GM12801 (cell line): Measurements from ENCODE around the gene PTPRZ1.

ENCODE experiments used
- TF ChIP-seq, protein P1 (sequence below): IDR thresholded peaks from one replicate; pipeline ENCODE4 v1.5.1; 2011; ENCODE audit warnings: control low read depth; ENCODE audit not compliant: insufficient read length; ENCODE audit errors: extremely low read depth

Gene PTPRZ1

GRCh38 chr7:122068046-122068445 is 195.1 kb downstream of the PTPRZ1 start:
- TF ChIP-seq, protein P1, sequence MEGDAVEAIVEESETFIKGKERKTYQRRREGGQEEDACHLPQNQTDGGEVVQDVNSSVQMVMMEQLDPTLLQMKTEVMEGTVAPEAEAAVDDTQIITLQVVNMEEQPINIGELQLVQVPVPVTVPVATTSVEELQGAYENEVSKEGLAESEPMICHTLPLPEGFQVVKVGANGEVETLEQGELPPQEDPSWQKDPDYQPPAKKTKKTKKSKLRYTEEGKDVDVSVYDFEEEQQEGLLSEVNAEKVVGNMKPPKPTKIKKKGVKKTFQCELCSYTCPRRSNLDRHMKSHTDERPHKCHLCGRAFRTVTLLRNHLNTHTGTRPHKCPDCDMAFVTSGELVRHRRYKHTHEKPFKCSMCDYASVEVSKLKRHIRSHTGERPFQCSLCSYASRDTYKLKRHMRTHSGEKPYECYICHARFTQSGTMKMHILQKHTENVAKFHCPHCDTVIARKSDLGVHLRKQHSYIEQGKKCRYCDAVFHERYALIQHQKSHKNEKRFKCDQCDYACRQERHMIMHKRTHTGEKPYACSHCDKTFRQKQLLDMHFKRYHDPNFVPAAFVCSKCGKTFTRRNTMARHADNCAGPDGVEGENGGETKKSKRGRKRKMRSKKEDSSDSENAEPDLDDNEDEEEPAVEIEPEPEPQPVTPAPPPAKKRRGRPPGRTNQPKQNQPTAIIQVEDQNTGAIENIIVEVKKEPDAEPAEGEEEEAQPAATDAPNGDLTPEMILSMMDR = no peak

GRCh38 chr7:122068999-122069398 is 196.0 kb downstream of the PTPRZ1 start:
- TF ChIP-seq, protein P1 = no peak

DNA sequence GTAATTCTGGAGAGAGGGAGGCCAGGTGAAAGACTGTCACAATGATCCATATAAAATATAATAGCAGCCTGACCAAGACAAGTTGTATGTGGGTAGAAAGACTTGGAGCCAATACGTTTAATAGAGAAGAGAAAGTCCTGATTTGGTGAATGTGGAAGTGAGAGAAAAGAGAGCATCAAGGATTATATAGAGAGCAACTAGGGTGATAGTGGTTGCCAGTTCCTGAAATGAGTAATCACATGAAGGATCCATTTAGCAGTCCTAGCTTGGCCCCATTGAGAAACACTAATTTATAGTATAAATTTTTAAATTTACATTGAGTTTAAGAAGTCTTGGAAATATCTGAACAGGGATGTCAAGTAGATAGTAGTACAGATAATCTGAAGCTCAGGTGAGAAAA is 197.1 kb downstream of the PTPRZ1 start:
- TF ChIP-seq, protein P1 = no peak

DNA sequence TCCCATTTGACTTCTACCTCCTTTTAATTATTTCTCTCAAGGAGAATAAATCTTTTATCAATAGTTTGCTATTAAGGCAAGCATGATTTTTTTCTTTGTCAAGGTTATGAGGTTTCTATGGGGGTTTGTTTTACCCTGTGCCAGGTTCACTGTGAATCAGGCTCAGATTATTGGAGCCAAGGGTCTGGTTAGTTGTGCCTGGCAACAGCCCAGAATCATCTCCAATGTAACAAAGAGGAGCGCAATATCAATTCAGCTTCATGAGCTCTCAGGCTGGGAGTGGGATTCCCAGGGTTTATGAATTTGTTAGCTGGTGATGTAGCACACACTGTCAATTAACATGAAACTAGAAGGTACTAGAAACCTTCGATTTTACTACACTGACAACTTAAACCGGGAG is 197.9 kb downstream of the PTPRZ1 start:
- TF ChIP-seq, protein P1 = no peak

DNA sequence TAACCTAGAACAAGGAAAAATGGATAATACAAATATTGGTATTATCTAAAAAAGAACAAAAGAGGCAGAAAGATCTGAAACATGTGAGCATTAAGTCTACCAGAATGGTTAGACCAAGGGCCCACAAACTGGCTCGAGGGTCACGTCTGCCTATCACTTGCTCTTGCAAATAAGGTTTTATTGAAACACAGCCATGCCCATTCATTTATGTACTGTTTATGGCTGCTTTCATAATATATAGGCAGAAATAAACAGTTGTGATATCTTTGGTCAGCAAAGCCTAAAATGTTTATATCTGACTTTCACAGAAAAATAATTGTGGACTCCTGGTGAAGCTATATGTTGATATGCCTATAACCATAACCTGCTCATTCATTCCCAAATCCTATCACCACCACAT is 199.3 kb downstream of the PTPRZ1 start:
- TF ChIP-seq, protein P1 = no peak

DNA sequence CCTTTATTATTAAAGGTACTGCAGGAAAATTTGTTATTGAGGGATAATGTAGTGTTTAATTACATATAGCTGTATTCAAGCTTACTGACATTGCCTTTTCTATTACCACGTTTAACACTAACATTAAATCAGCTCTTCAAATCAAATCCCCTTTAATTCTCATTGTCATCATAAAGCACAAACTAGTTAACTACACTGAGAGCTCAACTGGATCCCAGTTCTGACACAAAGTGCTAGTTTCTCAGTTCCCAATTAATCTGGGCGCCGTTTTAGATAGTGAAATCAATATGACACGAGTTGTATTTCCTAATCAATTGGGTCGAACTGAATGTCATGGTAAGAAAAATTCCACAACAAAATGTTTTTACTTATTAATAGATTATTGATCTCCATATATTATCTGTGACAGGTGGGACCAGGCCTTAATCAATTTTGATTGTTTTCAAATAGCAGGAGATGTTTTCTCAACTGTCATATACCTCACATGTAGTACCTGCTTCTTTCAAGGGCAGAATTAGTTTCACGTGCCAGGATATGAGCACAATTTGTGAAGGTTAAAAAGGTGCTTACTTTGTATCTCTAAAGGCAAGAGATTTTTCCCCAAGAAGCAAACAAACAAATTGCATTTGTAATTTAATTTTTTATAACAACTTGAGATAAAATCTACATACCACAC is 200.1 kb downstream of the PTPRZ1 start:
- TF ChIP-seq, protein P1 = no peak

DNA sequence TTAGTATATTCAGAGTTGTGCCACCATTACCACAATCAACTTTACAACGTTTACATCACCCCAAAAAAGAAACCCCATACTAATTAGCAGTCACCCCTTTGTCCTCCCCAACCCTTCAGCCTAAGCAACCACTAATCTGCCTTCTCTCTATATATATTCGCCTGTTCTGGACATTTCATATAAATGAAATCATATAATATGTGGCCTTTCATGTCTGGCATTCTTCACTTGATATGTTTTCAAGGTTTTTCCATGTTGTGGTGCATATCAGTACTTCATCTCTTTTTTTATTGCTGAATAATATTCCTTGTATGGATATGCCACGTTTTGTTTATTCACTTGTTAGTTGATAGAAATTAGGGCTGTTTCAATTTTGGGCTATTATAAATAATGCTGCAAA is 200.7 kb downstream of the PTPRZ1 start:
- TF ChIP-seq, protein P1 = no peak

DNA sequence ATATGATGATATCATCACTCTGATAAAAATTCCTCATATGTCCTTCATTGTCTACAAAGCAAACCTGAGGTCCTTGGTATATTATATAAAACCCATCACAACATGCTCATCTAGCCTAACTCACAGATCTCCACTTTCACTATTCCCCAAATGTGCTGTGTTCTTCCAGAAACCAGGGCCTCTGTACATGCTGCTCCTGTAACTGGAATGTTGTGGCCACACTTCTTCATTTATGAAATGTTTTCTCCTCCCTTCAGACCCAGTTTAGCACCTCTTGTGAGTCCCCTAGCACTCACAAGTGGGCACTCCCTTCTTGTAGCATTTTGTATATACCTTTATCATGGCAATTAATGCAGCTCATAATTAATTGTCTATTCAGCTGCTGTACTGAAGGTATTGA is 209.2 kb downstream of the PTPRZ1 start:
- TF ChIP-seq, protein P1 = no peak
